ENCODE measurements around the gene FAM83E. TPM values are rescaled to one million over a fixed set of nuclear protein-coding genes. Genes with fewer than 3 reads are reported as not detected.

The FAM83E gene
- total RNA-seq, 2 donors from 2014 or later = 3.5 to 13.7 TPM

- Mint-ChIP-seq H3K27me3 (no peaks in the 10 kb centered on the region), H3K27ac (peak overlapping the region; percentile 5 to 76), H3K4me3 (peak overlapping the region; percentile 97), H3K4me1 (ENCODE audit: low read depth in 2 of 2) (peaks cover 29 to 33% of the 10 kb centered on the region in 2 donors), H3K36me3 (no peaks in the 10 kb centered on the region), H3K9me3 (no peaks in the 10 kb centered on the region)
- DNase-seq (ENCODE audit: low spot score) (no peak), ATAC-seq (no peak)
Observed at GRCh38 chr19:48646722-48647216, 31.9 kb upstream of the FAM83E start.

- no peaks in the 10 kb centered on the region for H3K36me3 Mint-ChIP-seq
- DNase-seq (ENCODE audit: low spot score) (peak; percentile 93), ATAC-seq (peak; percentile 94 to 96)
Observed at GRCh38 chr19:48646001-48646721, 31.3 kb upstream of the FAM83E start, which contains the start of gene CA11. CA11 (minus strand) TSS chr19:48646187; CDS start chr19:48645632, 555 bp downstream.

GRCh38 chr19:48645620-48646000, 30.7 kb upstream of the FAM83E start:
- H3K36me3 Mint-ChIP-seq = no peaks in the 10 kb centered on the region
- DNase-seq (ENCODE audit: low spot score) = no peak
- H3K4me1 Mint-ChIP-seq (ENCODE audit: low read depth in 2 of 2) = peaks cover 29 to 33% of the 10 kb centered on the region in 2 donors
- H3K27me3 Mint-ChIP-seq = no peaks in the 10 kb centered on the region
- H3K4me3 Mint-ChIP-seq = peak overlapping the region; percentile 97
- ATAC-seq = no peak
- no peaks in the 10 kb centered on the region for H3K9me3 Mint-ChIP-seq
- H3K27ac Mint-ChIP-seq = peak overlapping the region; percentile 76 to 89

More at GRCh38 chr19:48646001-48646721, 31.3 kb upstream of the FAM83E start, which contains the start of gene CA11:
- Mint-ChIP-seq H3K4me1 (ENCODE audit: low read depth in 2 of 2) (peaks cover 29 to 33% of the 10 kb centered on the region in 2 donors), H3K4me3 (peak within 1 kb of the TSS; percentile 97), H3K27me3 (no peaks in the 10 kb centered on the region), H3K9me3 (no peaks in the 10 kb centered on the region), H3K27ac (peak within 1 kb of the TSS; percentile 76 to 89)

- Mint-ChIP-seq H3K9me3 (no peaks in the 10 kb centered on the region), H3K27ac (peak overlapping the region; percentile 76 to 89), H3K27me3 (no peaks in the 10 kb centered on the region), H3K4me1 (ENCODE audit: low read depth in 2 of 2) (peaks cover 29 to 33% of the 10 kb centered on the region in 2 donors), H3K4me3 (peak overlapping the region; percentile 97), H3K36me3 (no peaks in the 10 kb centered on the region)
- peak; percentile 78 to 85 for ATAC-seq
- peak; percentile 83 for DNase-seq (ENCODE audit: low spot score)
Observed at GRCh38 chr19:48644839-48645619, 30.2 kb upstream of the FAM83E start.

GRCh38 chr19:48644355-48644754, 29.5 kb upstream of the FAM83E start:
- Mint-ChIP-seq H3K9me3 (no peaks in the 10 kb centered on the region), H3K27me3 (no peaks in the 10 kb centered on the region), H3K4me3 (no peak overlapping the region), H3K36me3 (no peaks in the 10 kb centered on the region), H3K27ac (peak overlapping the region in 1 of 2 donors; percentile 89), H3K4me1 (ENCODE audit: low read depth in 2 of 2) (peaks cover 25 to 33% of the 10 kb centered on the region in 2 donors)
- DNase-seq (ENCODE audit: low spot score) (no peak), ATAC-seq (no peak)

GRCh38 chr19:48642862-48643261, 28.0 kb upstream of the FAM83E start:
- peaks cover 5% of the 10 kb centered on the region for H3K9me3 Mint-ChIP-seq
- ATAC-seq = no peak

GRCh38 chr19:48641850-48642249, 27.0 kb upstream of the FAM83E start:
- Mint-ChIP-seq H3K4me1 (ENCODE audit: low read depth in 2 of 2) (peaks cover 35 to 37% of the 10 kb centered on the region in 2 donors), H3K4me3 (no peak overlapping the region), H3K9me3 (peaks cover 5% of the 10 kb centered on the region), H3K36me3 (no peaks in the 10 kb centered on the region), H3K27me3 (no peaks in the 10 kb centered on the region), H3K27ac (no peak overlapping the region)
- ATAC-seq (no peak), DNase-seq (ENCODE audit: low spot score) (no peak)

More at GRCh38 chr19:48642862-48643261, 28.0 kb upstream of the FAM83E start:
- no peaks in the 10 kb centered on the region for H3K27me3 Mint-ChIP-seq
- no peak overlapping the region for H3K4me3 Mint-ChIP-seq
- DNase-seq (ENCODE audit: low spot score) = no peak
- H3K27ac Mint-ChIP-seq = no peak overlapping the region
- H3K4me1 Mint-ChIP-seq (ENCODE audit: low read depth in 2 of 2) = peaks cover 35 to 38% of the 10 kb centered on the region in 2 donors
- no peaks in the 10 kb centered on the region for H3K36me3 Mint-ChIP-seq

- Mint-ChIP-seq H3K4me1 (ENCODE audit: low read depth in 2 of 2) (peaks cover 27 to 30% of the 10 kb centered on the region in 2 donors), H3K4me3 (peak overlapping the region; percentile 6), H3K27me3 (no peaks in the 10 kb centered on the region), H3K27ac (peak overlapping the region; percentile 94 to 99), H3K9me3 (peaks cover 5% of the 10 kb centered on the region), H3K36me3 (no peaks in the 10 kb centered on the region)
- ATAC-seq (no peak), DNase-seq (ENCODE audit: low spot score) (no peak)
Observed at GRCh38 chr19:48639483-48640375, 24.9 kb upstream of the FAM83E start.

GRCh38 chr19:48638831-48639381, 24.0 kb upstream of the FAM83E start:
- no peak for ATAC-seq
- DNase-seq (ENCODE audit: low spot score) = no peak
- Mint-ChIP-seq H3K4me1 (ENCODE audit: low read depth in 2 of 2) (peaks cover 35 to 36% of the 10 kb centered on the region in 2 donors), H3K36me3 (no peaks in the 10 kb centered on the region), H3K9me3 (peaks cover 5% of the 10 kb centered on the region), H3K27me3 (no peaks in the 10 kb centered on the region), H3K4me3 (peak overlapping the region; percentile 81), H3K27ac (peak overlapping the region; percentile 94 to 99)

- Mint-ChIP-seq H3K9me3 (peaks cover 5% of the 10 kb centered on the region), H3K4me1 (ENCODE audit: low read depth in 2 of 2) (peaks cover 35 to 38% of the 10 kb centered on the region in 2 donors), H3K36me3 (no peaks in the 10 kb centered on the region)
Observed at GRCh38 chr19:48637948-48638830, 23.3 kb upstream of the FAM83E start.

GRCh38 chr19:48637449-48637947, 22.6 kb upstream of the FAM83E start:
- Mint-ChIP-seq H3K4me3 (peak overlapping the region; percentile 81), H3K27ac (peak overlapping the region; percentile 94 to 99), H3K4me1 (ENCODE audit: low read depth in 2 of 2) (peaks cover 35 to 39% of the 10 kb centered on the region in 2 donors), H3K36me3 (no peaks in the 10 kb centered on the region), H3K9me3 (peaks cover 5% of the 10 kb centered on the region), H3K27me3 (no peaks in the 10 kb centered on the region)
- ATAC-seq (peak; percentile 86 to 90), DNase-seq (ENCODE audit: low spot score) (peak; percentile 99)

More at GRCh38 chr19:48637948-48638830, 23.3 kb upstream of the FAM83E start:
- H3K4me3 Mint-ChIP-seq = peak overlapping the region; percentile 81
- H3K27me3 Mint-ChIP-seq = no peaks in the 10 kb centered on the region
- peak overlapping the region; percentile 94 to 99 for H3K27ac Mint-ChIP-seq
- DNase-seq (ENCODE audit: low spot score) = peak; percentile 87
- peak; percentile 57 to 64 for ATAC-seq

Measured in natural killer cell treated with Interleukin-12 subunit alpha and Interleukin-12 subunit beta and Interleukin-15 and Interleukin-18, amount 100 ng/mL, for 72 hours (primary cell).